Urinary bladder (tissue), 4 donors: Measurements from ENCODE around the gene CCDC71L. TPM values are rescaled to one million over a fixed set of nuclear protein-coding genes. Genes with fewer than 3 reads are reported as not detected.

Experiments used
- DNase-seq: peaks from one replicate; pipeline ENCODE4 v3.0.0-alpha.2; 2015; ENCODE audit errors: extremely low spot score
- H3K27ac ChIP-seq: one replicate; pipeline ENCODE4 v1.5.1; 2013; ENCODE audit warnings: low read depth, mild to moderate bottlenecking, moderate library complexity
- H3K36me3 ChIP-seq: one replicate; pipeline ENCODE4 v1.6.1; 2013; ENCODE audit warnings: mild to moderate bottlenecking, moderate library complexity; ENCODE audit not compliant: insufficient read depth
- H3K4me1 ChIP-seq: one replicate; pipeline ENCODE4 v1.6.1; 2013; ENCODE audit warnings: mild to moderate bottlenecking, moderate library complexity; ENCODE audit not compliant: insufficient read depth
- H3K4me3 ChIP-seq: one replicate; pipeline ENCODE4 v1.5.1; 2013; ENCODE audit warnings: low read depth, low read length
- WGBS: extraction: QIAGEN DNeasy Blood & Tissue Kit; methylation state at CpG from one replicate; pipeline ENCODE4 v1.1.7; 2013; 5-methylcytosine and 5-hydroxymethylcytosine counted together
- polyA plus RNA-seq: library from polyadenylated mRNA; stranded (reverse); fragments of 200-250 nt; gene quantifications from one replicate; pipeline ENCODE4 v1.2.3, GENCODE V29; 2013
- total RNA-seq: library from RNA; depleted of rRNA; stranded (reverse); fragments of >200 nt; gene quantifications from one replicate; pipeline ENCODE4 v1.2.3, GENCODE V29; 2014
- donor health status: healthy with polysubstance abuse.
- donor health status: healthy.

The CCDC71L gene
- total and polyA plus RNA-seq, 2 donors = 10.6 to 24.3 TPM

DNA sequence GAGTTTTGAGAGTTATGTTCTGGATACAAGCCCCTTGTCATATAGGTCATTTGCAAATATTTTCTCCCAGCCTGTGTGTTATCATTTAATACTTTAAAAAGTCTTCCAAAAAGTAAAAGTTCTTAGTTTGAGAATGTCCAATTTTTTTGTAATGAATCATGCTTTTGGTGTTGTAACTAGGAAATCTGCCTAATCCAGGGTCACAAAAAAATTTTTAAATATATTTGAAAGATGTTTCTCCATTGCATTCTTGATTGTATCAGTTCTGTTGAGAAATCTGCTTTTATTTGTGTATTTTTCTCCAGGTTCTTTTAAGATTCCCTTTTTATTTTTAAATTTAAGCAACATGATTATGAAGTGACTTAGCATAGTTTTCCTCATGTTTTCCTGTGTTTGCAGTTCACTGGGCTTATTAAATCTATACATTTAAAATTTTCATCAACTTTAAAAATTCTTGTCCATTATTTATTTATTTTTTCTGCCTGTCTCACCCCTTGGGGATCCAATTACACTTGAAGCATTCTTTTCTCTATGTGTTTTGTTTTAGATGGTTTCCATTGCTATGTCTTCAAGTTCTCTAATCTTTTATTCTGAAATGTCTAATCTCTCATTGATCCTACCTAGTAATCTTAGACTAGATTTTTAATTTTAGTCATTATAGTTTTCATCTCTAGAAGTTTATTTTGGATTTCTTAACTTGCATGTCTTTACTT is 47.0 kb downstream of the CCDC71L start:
- Histone ChIP-seq H3K27ac (no peak overlapping the region), H3K4me1 (no peaks in the 10 kb centered on the region)

GRCh38 chr7:106613279-106613678 is 47.7 kb downstream of the CCDC71L start:
- Histone ChIP-seq H3K36me3 (no peaks in the 10 kb centered on the region), H3K4me1 (no peaks in the 10 kb centered on the region), H3K27ac (no peak overlapping the region), H3K4me3 (no peak overlapping the region)
- WGBS = 94% methylated on average over 6 of the region's 6 CpGs
- no peak for DNase-seq

More for the DNA sequence above, 47.0 kb downstream of the CCDC71L start:
- Histone ChIP-seq H3K36me3 (no peaks in the 10 kb centered on the region), H3K4me3 (no peak overlapping the region)
- DNase-seq = no peak

DNA sequence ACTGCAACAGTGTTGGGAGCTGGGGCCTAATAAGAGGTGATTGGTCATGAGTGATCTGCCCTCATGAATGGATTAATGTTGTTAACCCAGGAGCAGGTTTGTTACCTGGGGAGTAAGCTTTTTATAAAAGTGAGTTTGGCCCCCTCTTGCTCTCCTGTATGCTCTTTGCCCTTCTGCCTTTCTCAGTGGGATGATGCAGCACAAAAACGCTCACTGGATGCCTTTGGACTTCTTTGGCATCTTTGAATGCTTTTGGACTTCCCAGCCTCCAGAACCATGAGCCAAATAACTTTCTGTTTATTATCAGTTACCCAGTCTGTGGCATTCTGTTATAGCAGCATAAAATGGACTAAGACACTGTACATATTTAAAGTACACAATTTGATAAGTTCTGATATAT is 48.5 kb downstream of the CCDC71L start:
- Histone ChIP-seq H3K36me3 (no peaks in the 10 kb centered on the region), H3K4me3 (no peak overlapping the region), H3K4me1 (no peaks in the 10 kb centered on the region), H3K27ac (no peak overlapping the region)
- 90% methylated on average over 1 of the region's 1 CpG for WGBS
- DNase-seq = no peak

- H3K4me1 ChIP-seq = no peaks in the 10 kb centered on the region
- no peak for DNase-seq
- WGBS = 67% methylated on average over 3 of the region's 3 CpGs
- no peaks in the 10 kb centered on the region for H3K36me3 ChIP-seq
- H3K27ac ChIP-seq = no peak overlapping the region
- H3K4me3 ChIP-seq = no peak overlapping the region
These were observed 49.0 kb downstream of the CCDC71L start for GRCh38 chr7:106611911-106612310.

- Histone ChIP-seq H3K4me1 (no peaks in the 10 kb centered on the region), H3K4me3 (no peak overlapping the region), H3K36me3 (no peaks in the 10 kb centered on the region), H3K27ac (no peak overlapping the region)
- 65% methylated on average over 6 of the region's 6 CpGs for WGBS
- DNase-seq = no peak
These were observed 49.7 kb downstream of the CCDC71L start for GRCh38 chr7:106610996-106611886.

- WGBS = 87% methylated on average over 5 of the region's 5 CpGs
- no peak for DNase-seq
- Histone ChIP-seq H3K27ac (no peak overlapping the region), H3K4me3 (no peak overlapping the region), H3K4me1 (no peaks in the 10 kb centered on the region), H3K36me3 (no peaks in the 10 kb centered on the region)
These were observed 51.5 kb downstream of the CCDC71L start for GRCh38 chr7:106609416-106609815.

DNA sequence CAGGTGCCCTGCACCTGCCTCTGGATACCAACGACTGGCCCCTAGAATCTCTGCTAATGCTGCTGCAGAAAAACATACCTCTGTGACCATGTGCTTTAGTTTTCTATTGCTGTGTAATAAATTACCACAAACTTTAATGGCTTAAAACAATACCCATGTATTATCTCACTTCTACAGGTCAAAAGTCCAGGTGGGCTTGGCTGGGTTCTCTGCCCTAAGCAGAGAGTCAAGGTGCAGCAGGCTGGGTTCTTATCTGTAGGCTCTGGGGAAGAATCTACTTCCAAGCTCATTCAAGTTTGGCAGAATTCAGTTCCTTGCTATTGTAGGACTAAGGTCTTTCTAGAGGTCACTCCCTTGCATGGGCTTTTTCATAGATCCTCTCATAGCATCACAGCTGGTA is 52.3 kb downstream of the CCDC71L start:
- H3K4me3 ChIP-seq = no peak overlapping the region
- no peaks in the 10 kb centered on the region for H3K36me3 ChIP-seq
- no peaks in the 10 kb centered on the region for H3K4me1 ChIP-seq
- 80% methylated on average over 1 of the region's 1 CpG for WGBS
- H3K27ac ChIP-seq = no peak overlapping the region
- no peak for DNase-seq

Other genes starting within 250 kb of the CCDC71L start
- gene PIK3CG, start 204.1 kb upstream of the CCDC71L start, total RNA-seq = 12.1 TPM
- 0.82 TPM for gene PIK3CG, start 204.1 kb upstream of the CCDC71L start, polyA plus RNA-seq